ENCODE measurements around the gene ARPC1A.
"Not testable (repeated sequence)": the region's sequence is repeated elsewhere in the genome, so short reads cannot be mapped to it uniquely, and the experiment has no call there.

ARPC1A gene

DNA sequence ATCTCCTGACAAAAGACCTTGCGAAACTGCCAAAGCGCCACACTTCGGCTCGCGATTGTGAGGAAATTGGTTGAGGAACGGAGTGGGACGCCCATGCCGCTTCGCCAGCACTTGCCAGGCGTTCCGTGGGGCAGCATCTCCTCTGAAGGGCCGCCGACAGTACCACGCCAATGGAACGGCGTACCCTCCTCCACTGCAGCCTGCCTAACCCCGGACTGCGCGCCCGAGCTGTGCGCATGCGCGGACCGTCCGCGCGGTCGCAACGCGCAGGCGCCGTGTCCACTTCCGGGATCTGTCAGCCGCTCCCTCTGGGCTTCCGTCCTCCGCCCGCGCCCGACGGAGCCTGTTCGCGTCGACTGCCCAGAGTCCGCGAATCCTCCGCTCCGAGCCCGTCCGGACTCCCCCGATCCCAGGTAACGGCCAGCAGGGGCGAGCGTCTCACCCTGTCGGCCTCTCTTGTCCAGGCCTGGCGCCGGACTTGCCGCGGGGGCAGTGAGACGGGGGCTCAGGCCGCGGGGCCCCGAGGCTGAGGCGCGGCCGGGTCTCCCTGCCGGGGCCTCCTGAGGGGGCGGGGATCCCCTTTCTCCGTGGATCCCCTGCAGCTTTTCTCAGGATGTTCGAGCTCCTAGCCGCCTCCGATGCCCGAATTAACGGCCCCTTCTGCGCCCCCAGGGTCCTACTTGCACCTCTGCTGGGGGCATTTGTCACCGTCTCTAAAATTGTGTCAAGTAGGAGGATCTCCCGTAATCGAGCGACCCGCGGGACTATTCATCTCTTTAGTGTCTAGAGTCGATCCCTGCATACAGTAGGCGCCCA is at the start of gene ARPC1A:
Gene ARPC1A, plus strand, starts transcription at position 307 of the 816 bp plus-strand sequence. CDS start 7,456 bp downstream, outside the sequence.
- H3K4me3 ChIP-seq = peak within 1 kb of the TSS; percentile 84
- no peaks in the 10 kb centered on the region for H3K9me3 ChIP-seq
- peaks cover 33% of the 10 kb centered on the region for H3K4me1 ChIP-seq
- peak; percentile 86 to 92 for DNase-seq (ENCODE audit: low spot score in 2 of 2)
- in situ Hi-C loops (cut with MboI; ENCODE audit: low sequenced_read_pairs) = no loop called here
- no peaks in the 10 kb centered on the region for H3K27me3 ChIP-seq (ENCODE audit: low read depth)
- peaks cover 5% of the 10 kb centered on the region for H3K36me3 ChIP-seq (replicated peaks)

DNA sequence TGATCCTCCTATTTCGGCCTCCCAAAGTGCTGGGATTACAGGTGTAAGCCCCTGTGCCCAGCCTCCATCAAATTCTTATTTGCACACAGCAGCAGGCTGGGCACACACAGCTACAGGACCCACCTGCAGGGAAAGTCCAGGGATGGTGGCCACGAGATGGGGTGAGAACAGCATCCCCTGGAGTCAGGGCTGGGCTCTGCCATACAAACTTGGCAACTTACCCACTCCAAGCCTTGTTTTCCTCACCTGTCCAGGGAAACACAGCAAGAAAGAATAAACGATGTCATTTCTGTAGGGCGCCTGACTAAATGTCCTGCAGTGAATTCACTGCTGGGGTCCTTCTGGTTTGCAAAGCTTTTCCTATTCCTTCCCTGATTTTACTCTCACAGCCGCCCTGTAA is 47.5 kb upstream of the ARPC1A start:
- H3K36me3 ChIP-seq (replicated peaks) = no peaks in the 10 kb centered on the region
- H3K4me3 ChIP-seq = no peak overlapping the region
- in situ Hi-C loops (cut with MboI; ENCODE audit: low sequenced_read_pairs) = no loop called here
- H3K27me3 ChIP-seq (ENCODE audit: low read depth) = no peaks in the 10 kb centered on the region
- no peaks in the 10 kb centered on the region for H3K9me3 ChIP-seq
- no peaks in the 10 kb centered on the region for H3K4me1 ChIP-seq
- DNase-seq (ENCODE audit: low spot score in 2 of 2) = no peak

DNA sequence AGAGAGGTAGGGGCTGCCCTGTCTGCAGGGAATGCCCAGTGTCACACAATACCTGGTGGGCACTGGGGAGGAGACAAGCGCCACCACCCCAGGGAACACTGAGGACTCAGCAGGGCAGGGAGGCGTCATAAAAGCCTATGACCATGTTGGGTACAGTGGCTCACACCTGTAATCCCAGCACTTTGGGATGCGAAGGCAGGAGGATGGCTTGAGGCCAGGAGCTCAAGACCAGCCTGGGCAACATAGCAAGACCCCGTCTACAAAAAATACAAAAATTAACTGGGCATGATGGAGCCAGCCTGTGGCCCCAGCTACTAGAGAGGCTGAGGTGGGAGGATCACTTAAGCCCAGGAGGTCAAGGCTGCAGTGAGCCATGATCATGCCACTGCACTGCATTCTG is 41.5 kb upstream of the ARPC1A start:
- H3K27me3 ChIP-seq (ENCODE audit: low read depth); in situ Hi-C loops (cut with MboI; ENCODE audit: low sequenced_read_pairs): not testable (repeated sequence)

DNA sequence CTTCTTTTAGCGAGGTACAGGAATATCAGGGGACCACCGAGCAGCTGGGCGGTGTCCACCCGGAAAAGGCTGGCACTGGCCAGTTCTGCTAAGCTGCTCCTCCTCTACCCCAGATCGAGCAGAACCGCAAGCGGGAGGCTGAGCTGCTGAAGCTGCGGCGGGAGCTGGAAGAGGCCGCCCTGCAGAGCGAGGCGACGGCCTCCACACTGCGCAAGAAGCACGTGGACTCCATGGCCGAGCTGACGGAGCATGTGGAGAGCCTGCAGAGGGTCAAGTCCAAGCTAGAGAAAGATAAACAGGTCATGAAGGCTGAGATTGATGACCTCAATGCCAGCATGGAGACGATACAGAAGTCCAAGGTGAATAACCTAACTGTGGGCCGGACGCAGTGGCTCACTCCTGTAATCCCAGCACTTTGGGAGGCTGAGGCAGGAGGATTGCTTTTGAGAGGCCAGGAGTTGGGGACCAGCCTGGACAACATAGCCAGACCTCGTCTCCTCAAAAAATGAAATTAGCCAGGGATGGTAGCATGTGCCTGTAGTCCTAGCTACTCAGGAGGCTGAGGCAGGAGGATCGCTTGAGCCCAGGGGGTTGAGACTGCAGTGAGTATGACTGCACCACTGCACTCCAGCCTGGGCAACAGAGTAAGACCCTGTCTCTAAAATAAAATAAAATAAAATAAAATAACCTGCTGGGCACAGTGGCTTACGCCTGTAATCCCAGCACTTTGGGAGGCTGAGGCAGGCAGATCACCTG is 37.7 kb upstream of the ARPC1A start:
- in situ Hi-C loops (cut with MboI; ENCODE audit: low sequenced_read_pairs) = no loop called here
- H3K4me3 ChIP-seq = no peak overlapping the region
- DNase-seq (ENCODE audit: low spot score in 2 of 2) = no peak
- H3K36me3 ChIP-seq (replicated peaks) = no peaks in the 10 kb centered on the region
- no peaks in the 10 kb centered on the region for H3K27me3 ChIP-seq (ENCODE audit: low read depth)
- no peaks in the 10 kb centered on the region for H3K9me3 ChIP-seq
- H3K4me1 ChIP-seq = no peaks in the 10 kb centered on the region

More for the DNA sequence above, 41.5 kb upstream of the ARPC1A start:
- not testable (repeated sequence) for H3K9me3 ChIP-seq; H3K4me3 ChIP-seq; H3K36me3 ChIP-seq (replicated peaks); DNase-seq (ENCODE audit: low spot score in 2 of 2); H3K4me1 ChIP-seq

DNA sequence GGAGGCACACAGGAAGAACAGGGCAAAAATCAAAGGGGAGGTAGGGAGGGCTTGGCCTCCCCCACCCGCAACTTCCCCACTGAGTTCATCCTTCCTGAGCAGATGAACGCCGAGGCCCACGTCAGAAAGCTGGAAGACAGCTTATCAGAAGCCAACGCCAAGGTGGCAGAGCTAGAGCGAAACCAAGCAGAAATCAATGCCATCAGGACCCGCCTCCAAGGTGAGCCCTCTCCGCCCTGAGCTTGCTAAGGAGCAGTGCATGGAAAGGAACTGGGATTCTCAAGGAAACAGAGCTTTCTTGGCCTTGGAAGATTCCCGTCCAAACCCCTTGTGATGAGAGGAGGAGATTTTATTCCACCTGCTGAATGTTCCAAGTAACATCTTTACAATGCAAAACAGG is 36.5 kb upstream of the ARPC1A start:
- in situ Hi-C loops (cut with MboI; ENCODE audit: low sequenced_read_pairs) = no loop called here
- H3K4me3 ChIP-seq = no peak overlapping the region
- H3K27me3 ChIP-seq (ENCODE audit: low read depth) = no peaks in the 10 kb centered on the region

DNA sequence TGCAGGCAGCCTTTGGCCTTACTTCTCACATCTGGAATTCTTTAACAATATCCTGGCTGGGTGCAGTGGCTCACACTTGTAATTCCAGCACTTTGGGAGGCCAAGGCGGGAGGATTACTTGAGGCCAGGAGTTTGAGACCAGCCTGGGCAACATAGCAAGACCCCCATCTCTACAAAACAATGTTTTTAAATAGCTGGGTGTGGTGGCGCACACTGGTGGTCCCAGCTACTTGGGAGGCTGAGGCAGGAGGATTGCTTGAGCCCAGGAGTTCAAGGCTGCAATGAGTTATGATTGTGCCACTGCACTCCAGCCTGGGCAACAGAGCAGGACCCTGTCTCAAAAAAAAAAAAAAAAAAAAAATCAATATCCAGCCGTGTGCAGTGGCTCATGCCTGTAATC is 35.5 kb upstream of the ARPC1A start:
- H3K9me3 ChIP-seq; H3K36me3 ChIP-seq (replicated peaks); in situ Hi-C loops (cut with MboI; ENCODE audit: low sequenced_read_pairs); H3K4me3 ChIP-seq; H3K27me3 ChIP-seq (ENCODE audit: low read depth); DNase-seq (ENCODE audit: low spot score in 2 of 2); H3K4me1 ChIP-seq: not testable (repeated sequence)

More for the DNA sequence above, 36.5 kb upstream of the ARPC1A start:
- H3K36me3 ChIP-seq (replicated peaks) = no peaks in the 10 kb centered on the region
- DNase-seq (ENCODE audit: low spot score in 2 of 2) = no peak
- H3K4me1 ChIP-seq = no peaks in the 10 kb centered on the region
- H3K9me3 ChIP-seq = no peaks in the 10 kb centered on the region

DNA sequence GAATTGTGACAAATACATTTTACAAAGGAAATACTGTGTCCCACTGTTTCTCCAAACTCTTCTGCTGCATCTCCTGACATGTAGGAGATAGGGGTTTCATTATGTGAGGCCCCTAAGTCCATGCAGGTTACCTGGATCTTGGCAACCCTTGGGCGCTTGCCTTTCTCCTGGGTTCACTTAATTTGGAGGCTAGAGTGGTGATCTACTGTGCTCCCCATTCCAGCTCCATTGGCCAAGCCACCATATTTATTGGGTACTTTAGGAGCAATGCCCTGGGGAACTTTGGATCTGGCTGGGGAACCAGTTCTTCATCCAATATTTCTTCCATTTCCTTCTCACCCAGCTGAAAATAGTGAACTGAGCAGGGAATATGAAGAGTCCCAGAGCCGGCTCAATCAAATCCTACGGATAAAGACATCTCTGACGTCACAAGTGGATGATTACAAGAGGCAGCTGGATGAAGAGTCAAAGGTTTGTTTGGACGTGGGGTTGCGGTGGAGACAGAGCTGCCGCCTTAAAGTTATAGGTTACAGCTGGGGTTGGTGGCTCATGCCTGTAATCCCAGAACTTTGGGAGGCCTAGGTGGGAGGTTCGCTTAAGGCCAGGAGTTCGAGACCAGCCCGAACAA is 34.6 kb upstream of the ARPC1A start:
- no peaks in the 10 kb centered on the region for H3K27me3 ChIP-seq (ENCODE audit: low read depth)
- H3K9me3 ChIP-seq = no peaks in the 10 kb centered on the region
- no peak for DNase-seq (ENCODE audit: low spot score in 2 of 2)
- in situ Hi-C loops (cut with MboI; ENCODE audit: low sequenced_read_pairs) = no loop called here
- H3K36me3 ChIP-seq (replicated peaks) = no peaks in the 10 kb centered on the region
- H3K4me3 ChIP-seq = no peak overlapping the region
- H3K4me1 ChIP-seq = no peaks in the 10 kb centered on the region

DNA sequence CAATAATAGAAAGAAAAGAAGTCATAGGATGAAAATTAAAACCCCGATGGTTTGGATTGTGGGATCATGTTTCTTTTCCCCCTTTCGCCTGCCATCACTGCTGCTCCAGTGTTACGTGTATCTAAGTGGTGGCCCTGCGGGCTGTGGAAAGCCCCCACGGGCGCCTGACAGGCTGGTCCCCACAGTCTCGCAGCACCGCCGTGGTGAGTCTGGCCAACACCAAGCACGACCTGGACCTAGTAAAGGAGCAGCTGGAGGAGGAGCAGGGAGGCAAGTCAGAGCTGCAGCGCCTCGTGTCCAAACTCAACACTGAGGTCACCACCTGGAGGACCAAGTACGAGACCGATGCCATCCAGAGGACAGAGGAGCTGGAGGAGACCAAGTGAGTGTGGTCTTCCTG is 33.6 kb upstream of the ARPC1A start:
- DNase-seq (ENCODE audit: low spot score in 2 of 2) = no peak
- H3K9me3 ChIP-seq = no peaks in the 10 kb centered on the region
- in situ Hi-C loops (cut with MboI; ENCODE audit: low sequenced_read_pairs) = no loop called here
- no peaks in the 10 kb centered on the region for H3K4me1 ChIP-seq
- no peaks in the 10 kb centered on the region for H3K27me3 ChIP-seq (ENCODE audit: low read depth)
- H3K4me3 ChIP-seq = no peak overlapping the region
- no peaks in the 10 kb centered on the region for H3K36me3 ChIP-seq (replicated peaks)

DNA sequence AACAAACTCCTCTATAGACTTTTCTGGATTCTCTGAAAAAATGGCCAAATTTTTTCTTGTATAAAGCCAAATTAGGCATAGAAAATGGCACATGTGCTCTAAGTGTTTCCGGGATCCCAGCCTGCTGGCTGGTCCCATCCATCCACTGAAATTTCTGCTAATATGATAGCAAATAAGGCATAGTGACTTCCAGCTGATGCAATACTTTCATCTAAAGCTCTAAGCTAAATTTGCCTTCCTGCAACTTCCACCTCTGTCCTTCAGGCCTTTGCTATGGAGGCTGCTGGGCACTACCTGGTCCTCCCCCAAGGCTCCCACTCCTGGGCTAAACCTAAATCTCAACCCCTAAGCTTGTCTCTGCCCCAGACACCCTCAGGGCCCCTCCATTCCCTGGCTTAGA is 32.5 kb upstream of the ARPC1A start:
- no peak overlapping the region for H3K4me3 ChIP-seq
- DNase-seq (ENCODE audit: low spot score in 2 of 2) = no peak
- in situ Hi-C loops (cut with MboI; ENCODE audit: low sequenced_read_pairs) = no loop called here
- H3K36me3 ChIP-seq (replicated peaks) = no peaks in the 10 kb centered on the region
- H3K27me3 ChIP-seq (ENCODE audit: low read depth) = no peaks in the 10 kb centered on the region
- H3K4me1 ChIP-seq = no peaks in the 10 kb centered on the region
- H3K9me3 ChIP-seq = no peaks in the 10 kb centered on the region

DNA sequence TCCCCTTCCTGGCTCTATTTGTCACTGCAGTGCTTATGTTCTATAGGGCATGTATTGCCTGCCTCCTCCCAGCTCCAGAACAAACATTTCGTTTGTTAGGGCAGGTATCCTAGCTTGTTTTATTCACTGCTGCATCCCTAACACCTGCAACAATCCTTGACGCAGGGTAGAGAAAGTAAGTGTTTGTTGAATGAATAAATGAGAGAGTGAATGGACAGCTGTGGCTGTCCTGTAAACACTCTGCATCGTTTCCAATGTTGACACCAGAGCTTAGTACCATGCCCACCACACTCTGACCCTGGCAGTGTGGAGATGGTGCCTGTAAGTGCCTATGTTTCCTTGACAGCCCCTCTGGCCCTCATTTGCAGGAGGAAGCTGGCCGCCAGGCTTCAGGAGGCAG is 32.0 kb upstream of the ARPC1A start:
- in situ Hi-C loops (cut with MboI; ENCODE audit: low sequenced_read_pairs) = no loop called here
- Histone ChIP-seq H3K36me3 (replicated peaks) (no peaks in the 10 kb centered on the region), H3K27me3 (ENCODE audit: low read depth) (no peaks in the 10 kb centered on the region), H3K9me3 (no peaks in the 10 kb centered on the region), H3K4me1 (no peaks in the 10 kb centered on the region), H3K4me3 (no peak overlapping the region)
- DNase-seq (ENCODE audit: low spot score in 2 of 2) = no peak

DNA sequence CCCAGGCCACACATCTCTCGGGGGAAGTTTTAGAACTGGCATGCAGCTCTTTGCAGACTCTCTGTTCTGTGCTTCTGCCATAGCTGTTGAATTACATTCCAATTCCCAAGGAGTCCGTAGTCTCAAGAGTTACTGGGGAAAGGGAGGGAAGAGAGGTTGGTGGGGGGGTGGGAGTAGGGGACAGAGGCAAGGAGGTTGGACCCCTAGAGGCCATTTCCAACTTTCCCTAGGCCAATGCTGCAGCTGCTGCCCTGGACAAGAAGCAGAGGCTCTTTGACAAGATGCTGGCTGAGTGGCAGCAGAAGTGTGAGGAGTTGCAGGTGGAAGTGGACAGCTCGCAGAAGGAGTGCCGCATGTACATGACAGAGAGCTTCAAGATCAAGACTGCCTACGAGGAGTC is 29.2 kb upstream of the ARPC1A start:
- in situ Hi-C loops (cut with MboI; ENCODE audit: low sequenced_read_pairs) = no loop called here
- H3K27me3 ChIP-seq (ENCODE audit: low read depth) = no peaks in the 10 kb centered on the region
- H3K9me3 ChIP-seq = no peaks in the 10 kb centered on the region
- H3K4me1 ChIP-seq = no peaks in the 10 kb centered on the region
- H3K36me3 ChIP-seq (replicated peaks) = no peaks in the 10 kb centered on the region
- no peak for DNase-seq (ENCODE audit: low spot score in 2 of 2)
- H3K4me3 ChIP-seq = no peak overlapping the region

DNA sequence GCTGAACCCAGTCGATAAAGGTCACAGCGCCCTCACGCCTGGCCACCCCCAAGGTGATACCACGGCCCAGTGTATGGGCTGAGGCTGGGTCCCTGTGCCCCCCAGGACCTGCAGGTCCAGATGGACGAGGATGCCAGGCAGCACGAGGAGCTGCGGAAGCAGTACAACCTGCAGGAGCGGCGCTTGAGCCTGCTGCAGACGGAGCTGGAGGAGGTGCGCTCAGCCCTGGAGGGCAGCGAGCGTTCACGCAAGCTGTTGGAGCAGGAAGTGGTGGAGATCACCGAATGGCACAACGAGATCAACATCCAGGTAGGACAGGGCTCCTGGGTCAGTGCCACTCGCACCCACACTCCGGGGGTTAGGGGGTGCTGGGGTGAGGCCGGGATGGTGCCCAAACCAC is 24.2 kb upstream of the ARPC1A start:
- Histone ChIP-seq H3K9me3 (no peaks in the 10 kb centered on the region), H3K36me3 (replicated peaks) (no peaks in the 10 kb centered on the region), H3K27me3 (ENCODE audit: low read depth) (no peaks in the 10 kb centered on the region), H3K4me3 (no peak overlapping the region), H3K4me1 (no peaks in the 10 kb centered on the region)
- in situ Hi-C loops (cut with MboI; ENCODE audit: low sequenced_read_pairs) = no loop called here
- DNase-seq (ENCODE audit: low spot score in 2 of 2) = no peak

DNA sequence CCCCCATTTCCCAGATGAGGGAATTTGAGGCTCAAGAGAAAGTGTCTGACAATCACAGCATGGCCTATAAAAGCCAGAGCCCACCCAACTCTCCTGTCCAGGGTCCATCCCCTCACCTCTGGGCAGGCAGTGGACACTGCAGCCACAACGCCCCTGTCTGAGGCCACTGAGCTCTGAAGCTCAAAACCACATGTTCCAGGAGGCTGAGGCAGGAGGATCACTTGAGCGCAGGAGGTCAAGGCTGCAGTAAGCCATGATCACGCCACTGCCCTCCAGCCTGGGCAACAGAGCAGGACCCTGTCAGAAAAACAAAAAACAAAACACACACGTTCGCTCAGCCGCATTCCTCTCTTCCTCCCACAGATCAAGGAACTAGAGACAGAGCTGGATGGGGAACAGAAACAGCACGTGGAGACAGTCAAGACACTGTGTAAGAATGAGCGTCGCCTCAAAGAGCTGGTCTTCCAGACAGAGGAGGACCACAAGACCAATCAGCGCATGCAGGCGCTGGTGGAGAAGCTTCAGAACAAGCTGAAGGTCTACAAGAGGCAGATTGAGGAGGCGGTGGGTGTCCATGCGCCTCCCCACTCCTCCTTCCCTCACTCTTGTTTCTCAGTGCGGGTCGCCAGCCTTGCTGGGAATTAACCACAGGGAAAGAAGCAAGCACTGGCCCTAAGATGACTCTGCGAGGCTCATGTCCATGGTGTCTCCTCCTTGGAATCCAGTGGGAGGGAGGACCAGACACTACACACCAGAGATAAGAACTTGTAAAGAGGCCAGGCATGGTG is 20.0 kb upstream of the ARPC1A start:
- Histone ChIP-seq H3K27me3 (ENCODE audit: low read depth) (no peaks in the 10 kb centered on the region), H3K9me3 (no peaks in the 10 kb centered on the region), H3K4me3 (no peak overlapping the region), H3K36me3 (replicated peaks) (no peaks in the 10 kb centered on the region), H3K4me1 (no peaks in the 10 kb centered on the region)
- no peak for DNase-seq (ENCODE audit: low spot score in 2 of 2)
- in situ Hi-C loops (cut with MboI; ENCODE audit: low sequenced_read_pairs) = no loop called here
